ENCODE data around the gene UBE2J2. TPM values are rescaled to one million over a fixed set of nuclear protein-coding genes. Genes with fewer than 3 reads are reported as not detected.

Gene UBE2J2
- total and polyA plus RNA-seq, 2 of the 13 experiments (the other 11 are each of a cell fraction or from before 2014, with no cell fraction given) = 25.4 to 29.4 TPM

DNA sequence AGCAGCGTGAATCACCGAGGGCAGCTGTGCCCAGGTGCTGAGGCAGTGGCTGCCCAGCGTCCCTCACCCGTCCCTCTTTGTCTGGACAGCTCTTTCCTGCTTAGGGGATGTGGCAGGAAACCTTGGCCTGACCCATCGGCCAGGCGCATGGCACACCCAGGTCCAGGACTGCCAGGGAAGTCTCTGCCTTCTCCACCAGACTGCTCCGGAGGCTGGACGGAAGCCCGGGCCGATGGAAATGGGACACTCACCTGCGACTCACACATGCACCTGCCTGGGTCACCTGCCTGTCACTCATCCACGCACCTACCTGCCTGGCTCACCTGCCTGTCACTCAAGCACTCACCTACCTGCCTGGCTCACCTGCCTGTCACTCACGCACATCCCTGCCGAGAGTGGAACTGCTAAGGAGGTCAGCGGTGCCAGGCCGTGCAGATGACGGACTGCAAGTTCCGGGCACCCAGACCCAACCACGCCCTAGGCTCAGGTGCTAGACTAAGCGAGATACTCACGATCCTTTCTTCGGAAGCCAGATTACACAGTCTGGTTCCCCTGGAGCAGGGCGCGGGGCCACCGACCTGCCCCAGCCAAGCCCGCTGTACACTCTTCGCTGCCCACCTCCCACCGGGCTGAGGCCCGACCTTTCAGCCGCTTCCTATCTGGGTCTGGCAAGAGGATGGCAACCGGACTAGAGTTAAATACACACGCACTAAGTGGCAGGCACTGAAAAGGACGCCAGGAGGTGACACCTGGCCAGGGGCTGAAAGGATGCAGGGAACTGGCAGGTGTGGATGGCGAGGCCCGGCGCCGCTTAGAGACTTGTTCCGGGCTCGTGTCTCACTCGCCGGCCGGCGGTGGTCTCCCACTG is 1.1 kb downstream of the UBE2J2 start (continued):
- TF ChIP-seq, protein P1, sequence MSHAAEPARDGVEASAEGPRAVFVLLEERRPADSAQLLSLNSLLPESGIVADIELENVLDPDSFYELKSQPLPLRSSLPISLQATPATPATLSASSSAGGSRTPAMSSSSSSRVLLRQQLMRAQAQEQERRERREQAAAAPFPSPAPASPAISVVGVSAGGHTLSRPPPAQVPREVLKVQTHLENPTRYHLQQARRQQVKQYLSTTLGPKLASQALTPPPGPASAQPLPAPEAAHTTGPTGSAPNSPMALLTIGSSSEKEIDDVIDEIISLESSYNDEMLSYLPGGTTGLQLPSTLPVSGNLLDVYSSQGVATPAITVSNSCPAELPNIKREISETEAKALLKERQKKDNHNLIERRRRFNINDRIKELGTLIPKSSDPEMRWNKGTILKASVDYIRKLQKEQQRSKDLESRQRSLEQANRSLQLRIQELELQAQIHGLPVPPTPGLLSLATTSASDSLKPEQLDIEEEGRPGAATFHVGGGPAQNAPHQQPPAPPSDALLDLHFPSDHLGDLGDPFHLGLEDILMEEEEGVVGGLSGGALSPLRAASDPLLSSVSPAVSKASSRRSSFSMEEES (CRISPR knock-in tag; IDR thresholded peaks at IDR 0.05) = no peak
- TF ChIP-seq ZZZ3 (CRISPR knock-in tag; IDR thresholded peaks at IDR 0.05; ENCODE audit: borderline replicate concordance) (no peak), ZSCAN5A (CRISPR knock-in tag; IDR thresholded peaks at IDR 0.05; ENCODE audit: borderline replicate concordance) (no peak), MIER3 (CRISPR knock-in tag; IDR thresholded peaks at IDR 0.05; ENCODE audit: borderline replicate concordance) (no peak), SP4 (CRISPR knock-in tag; IDR thresholded peaks at IDR 0.05) (no peak), THAP7 (CRISPR knock-in tag; IDR thresholded peaks at IDR 0.05) (no peak), FLYWCH1 (CRISPR knock-in tag; IDR thresholded peaks at IDR 0.05) (no peak), ZBTB34 (CRISPR knock-in tag; IDR thresholded peaks at IDR 0.05) (no peak), ZNF589 (CRISPR knock-in tag; conservative IDR thresholded peaks at IDR 0.05) (no peak), RARA (CRISPR knock-in tag; IDR thresholded peaks at IDR 0.05) (no peak), ZNF644 (CRISPR knock-in tag; IDR thresholded peaks at IDR 0.05; ENCODE audit: low read depth) (no peak), ZNF282 (IDR thresholded peaks at IDR 0.05; ENCODE audit: partially characterized antibody) (no peak), ZBTB49 (CRISPR knock-in tag; IDR thresholded peaks at IDR 0.05; ENCODE audit: borderline replicate concordance) (no peak), ZNF124 (CRISPR knock-in tag; IDR thresholded peaks at IDR 0.05) (no peak), ZNF205 (CRISPR knock-in tag; IDR thresholded peaks at IDR 0.05) (no peak), ZNF691 (CRISPR knock-in tag; IDR thresholded peaks at IDR 0.05; ENCODE audit: borderline replicate concordance, low read depth) (no peak), ZNF446 (CRISPR knock-in tag; IDR thresholded peaks at IDR 0.05) (no peak)
- TF ChIP-seq, protein P2, sequence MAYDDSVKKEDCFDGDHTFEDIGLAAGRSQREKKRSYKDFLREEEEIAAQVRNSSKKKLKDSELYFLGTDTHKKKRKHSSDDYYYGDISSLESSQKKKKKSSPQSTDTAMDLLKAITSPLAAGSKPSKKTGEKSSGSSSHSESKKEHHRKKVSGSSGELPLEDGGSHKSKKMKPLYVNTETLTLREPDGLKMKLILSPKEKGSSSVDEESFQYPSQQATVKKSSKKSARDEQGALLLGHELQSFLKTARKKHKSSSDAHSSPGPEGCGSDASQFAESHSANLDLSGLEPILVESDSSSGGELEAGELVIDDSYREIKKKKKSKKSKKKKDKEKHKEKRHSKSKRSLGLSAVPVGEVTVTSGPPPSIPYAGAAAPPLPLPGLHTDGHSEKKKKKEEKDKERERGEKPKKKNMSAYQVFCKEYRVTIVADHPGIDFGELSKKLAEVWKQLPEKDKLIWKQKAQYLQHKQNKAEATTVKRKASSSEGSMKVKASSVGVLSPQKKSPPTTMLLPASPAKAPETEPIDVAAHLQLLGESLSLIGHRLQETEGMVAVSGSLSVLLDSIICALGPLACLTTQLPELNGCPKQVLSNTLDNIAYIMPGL (CRISPR knock-in tag; IDR thresholded peaks at IDR 0.05; ENCODE audit: borderline replicate concordance in 1 of 2, low read depth in 1 of 2) = 0 out of 4 replicates have a peak, but pooled peaks of 1 of the 2 experiments have one; percentile 5

Measured in HepG2 (cell line).